ENCODE measurements around the gene PSD4.

The PSD4 gene

GRCh38 chr2:113185664-113186432 lies 12.1 kb downstream of the PSD4 start:
- TF ChIP-seq SIN3A (IDR thresholded peaks at IDR 0.05; ENCODE audit: borderline replicate concordance, insufficient read depth, low read length) (no peak), FOXP2 (optimal IDR thresholded peaks at IDR 0.05; ENCODE audit: borderline replicate concordance, extremely low read depth, extremely low read length, insufficient read depth) (no peak), TAF1 (IDR thresholded peaks at IDR 0.05; ENCODE audit: borderline replicate concordance, insufficient read depth, low read length) (no peak), REST (IDR thresholded peaks at IDR 0.05; ENCODE audit: insufficient read depth in 1 of 2, low read depth in 2 of 2, low read length in 2 of 2) (no peak), POLR2AphosphoS5 (IDR thresholded peaks at IDR 0.05; ENCODE audit: low read depth, low read length) (no peak)

DNA sequence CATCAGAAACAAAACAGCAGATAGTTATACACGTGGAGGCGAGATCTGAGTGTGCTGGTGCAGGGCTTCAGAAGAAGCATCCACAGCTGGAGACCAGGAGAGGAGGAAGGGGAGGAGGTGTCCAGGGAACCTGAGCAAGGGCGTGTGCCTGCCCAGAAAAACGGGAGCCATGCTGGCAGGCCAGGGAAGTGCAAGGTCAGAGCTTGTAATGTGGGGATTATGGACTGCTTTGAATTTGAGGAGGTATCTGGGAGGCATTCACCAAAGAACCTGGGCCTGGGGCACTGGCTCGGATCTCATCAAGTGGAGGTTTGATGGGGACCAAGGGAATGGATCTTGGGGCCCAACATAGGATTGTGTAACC lies 12.6 kb downstream of the PSD4 start:
- no peak for TF ChIP-seq FOXP2 (optimal IDR thresholded peaks at IDR 0.05; ENCODE audit: borderline replicate concordance, extremely low read depth, extremely low read length, insufficient read depth)
- TF ChIP-seq REST (IDR thresholded peaks at IDR 0.05; ENCODE audit: insufficient read depth in 1 of 2, low read depth in 2 of 2, low read length in 2 of 2) = no peak
- no peak for TF ChIP-seq SIN3A (IDR thresholded peaks at IDR 0.05; ENCODE audit: borderline replicate concordance, insufficient read depth, low read length)
- no peak for TF ChIP-seq POLR2AphosphoS5 (IDR thresholded peaks at IDR 0.05; ENCODE audit: low read depth, low read length)
- TF ChIP-seq TAF1 (IDR thresholded peaks at IDR 0.05; ENCODE audit: borderline replicate concordance, insufficient read depth, low read length) = no peak

GRCh38 chr2:113187771-113188170 lies 14.0 kb downstream of the PSD4 start:
- no peak for TF ChIP-seq REST (IDR thresholded peaks at IDR 0.05; ENCODE audit: insufficient read depth in 1 of 2, low read depth in 2 of 2, low read length in 2 of 2)
- no peak for TF ChIP-seq FOXP2 (optimal IDR thresholded peaks at IDR 0.05; ENCODE audit: borderline replicate concordance, extremely low read depth, extremely low read length, insufficient read depth)
- TF ChIP-seq SIN3A (IDR thresholded peaks at IDR 0.05; ENCODE audit: borderline replicate concordance, insufficient read depth, low read length) = no peak
- no peak for TF ChIP-seq TAF1 (IDR thresholded peaks at IDR 0.05; ENCODE audit: borderline replicate concordance, insufficient read depth, low read length)
- no peak for TF ChIP-seq POLR2AphosphoS5 (IDR thresholded peaks at IDR 0.05; ENCODE audit: low read depth, low read length)

- TF ChIP-seq SIN3A (IDR thresholded peaks at IDR 0.05; ENCODE audit: borderline replicate concordance, insufficient read depth, low read length) (no peak), POLR2AphosphoS5 (IDR thresholded peaks at IDR 0.05; ENCODE audit: low read depth, low read length) (no peak), FOXP2 (optimal IDR thresholded peaks at IDR 0.05; ENCODE audit: borderline replicate concordance, extremely low read depth, extremely low read length, insufficient read depth) (no peak), REST (IDR thresholded peaks at IDR 0.05; ENCODE audit: insufficient read depth in 1 of 2, low read depth in 2 of 2, low read length in 2 of 2) (no peak), TAF1 (IDR thresholded peaks at IDR 0.05; ENCODE audit: borderline replicate concordance, insufficient read depth, low read length) (no peak)
Observed at GRCh38 chr2:113190871-113191270, 17.1 kb downstream of the PSD4 start.
